GM12872 (cell line): ENCODE results near the gene SLC12A3.

Experiments
- TF ChIP-seq, protein P1 (sequence below): IDR thresholded peaks from 3 replicates; pipeline ENCODE4 v1.5.1; 2011; ENCODE audit warnings: low read depth, mild to moderate bottlenecking, low read length, moderate library complexity; ENCODE audit not compliant: insufficient read depth

The SLC12A3 gene, protein sequence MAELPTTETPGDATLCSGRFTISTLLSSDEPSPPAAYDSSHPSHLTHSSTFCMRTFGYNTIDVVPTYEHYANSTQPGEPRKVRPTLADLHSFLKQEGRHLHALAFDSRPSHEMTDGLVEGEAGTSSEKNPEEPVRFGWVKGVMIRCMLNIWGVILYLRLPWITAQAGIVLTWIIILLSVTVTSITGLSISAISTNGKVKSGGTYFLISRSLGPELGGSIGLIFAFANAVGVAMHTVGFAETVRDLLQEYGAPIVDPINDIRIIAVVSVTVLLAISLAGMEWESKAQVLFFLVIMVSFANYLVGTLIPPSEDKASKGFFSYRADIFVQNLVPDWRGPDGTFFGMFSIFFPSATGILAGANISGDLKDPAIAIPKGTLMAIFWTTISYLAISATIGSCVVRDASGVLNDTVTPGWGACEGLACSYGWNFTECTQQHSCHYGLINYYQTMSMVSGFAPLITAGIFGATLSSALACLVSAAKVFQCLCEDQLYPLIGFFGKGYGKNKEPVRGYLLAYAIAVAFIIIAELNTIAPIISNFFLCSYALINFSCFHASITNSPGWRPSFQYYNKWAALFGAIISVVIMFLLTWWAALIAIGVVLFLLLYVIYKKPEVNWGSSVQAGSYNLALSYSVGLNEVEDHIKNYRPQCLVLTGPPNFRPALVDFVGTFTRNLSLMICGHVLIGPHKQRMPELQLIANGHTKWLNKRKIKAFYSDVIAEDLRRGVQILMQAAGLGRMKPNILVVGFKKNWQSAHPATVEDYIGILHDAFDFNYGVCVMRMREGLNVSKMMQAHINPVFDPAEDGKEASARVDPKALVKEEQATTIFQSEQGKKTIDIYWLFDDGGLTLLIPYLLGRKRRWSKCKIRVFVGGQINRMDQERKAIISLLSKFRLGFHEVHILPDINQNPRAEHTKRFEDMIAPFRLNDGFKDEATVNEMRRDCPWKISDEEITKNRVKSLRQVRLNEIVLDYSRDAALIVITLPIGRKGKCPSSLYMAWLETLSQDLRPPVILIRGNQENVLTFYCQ

DNA sequence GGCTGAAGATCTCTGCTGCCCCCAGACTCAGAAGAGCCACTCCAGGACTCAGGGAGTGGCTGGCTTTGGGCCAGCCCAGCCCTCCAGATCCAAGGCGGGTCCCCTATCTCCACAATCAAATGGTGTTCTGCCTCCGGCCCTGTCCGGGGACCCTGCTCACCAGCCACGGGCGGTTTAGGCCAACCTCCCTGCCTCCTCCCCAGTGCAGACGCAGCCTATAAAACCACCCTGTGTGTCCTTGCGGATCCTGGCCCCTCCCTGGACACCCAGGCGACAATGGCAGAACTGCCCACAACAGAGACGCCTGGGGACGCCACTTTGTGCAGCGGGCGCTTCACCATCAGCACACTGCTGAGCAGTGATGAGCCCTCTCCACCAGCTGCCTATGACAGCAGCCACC is at the start of gene SLC12A3:
Gene SLC12A3, plus strand, starts transcription at position 248 of the 400 bp plus-strand sequence. Its CDS starts 29 bp downstream, at position 277.
- TF ChIP-seq, protein P1, sequence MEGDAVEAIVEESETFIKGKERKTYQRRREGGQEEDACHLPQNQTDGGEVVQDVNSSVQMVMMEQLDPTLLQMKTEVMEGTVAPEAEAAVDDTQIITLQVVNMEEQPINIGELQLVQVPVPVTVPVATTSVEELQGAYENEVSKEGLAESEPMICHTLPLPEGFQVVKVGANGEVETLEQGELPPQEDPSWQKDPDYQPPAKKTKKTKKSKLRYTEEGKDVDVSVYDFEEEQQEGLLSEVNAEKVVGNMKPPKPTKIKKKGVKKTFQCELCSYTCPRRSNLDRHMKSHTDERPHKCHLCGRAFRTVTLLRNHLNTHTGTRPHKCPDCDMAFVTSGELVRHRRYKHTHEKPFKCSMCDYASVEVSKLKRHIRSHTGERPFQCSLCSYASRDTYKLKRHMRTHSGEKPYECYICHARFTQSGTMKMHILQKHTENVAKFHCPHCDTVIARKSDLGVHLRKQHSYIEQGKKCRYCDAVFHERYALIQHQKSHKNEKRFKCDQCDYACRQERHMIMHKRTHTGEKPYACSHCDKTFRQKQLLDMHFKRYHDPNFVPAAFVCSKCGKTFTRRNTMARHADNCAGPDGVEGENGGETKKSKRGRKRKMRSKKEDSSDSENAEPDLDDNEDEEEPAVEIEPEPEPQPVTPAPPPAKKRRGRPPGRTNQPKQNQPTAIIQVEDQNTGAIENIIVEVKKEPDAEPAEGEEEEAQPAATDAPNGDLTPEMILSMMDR = no peak

DNA sequence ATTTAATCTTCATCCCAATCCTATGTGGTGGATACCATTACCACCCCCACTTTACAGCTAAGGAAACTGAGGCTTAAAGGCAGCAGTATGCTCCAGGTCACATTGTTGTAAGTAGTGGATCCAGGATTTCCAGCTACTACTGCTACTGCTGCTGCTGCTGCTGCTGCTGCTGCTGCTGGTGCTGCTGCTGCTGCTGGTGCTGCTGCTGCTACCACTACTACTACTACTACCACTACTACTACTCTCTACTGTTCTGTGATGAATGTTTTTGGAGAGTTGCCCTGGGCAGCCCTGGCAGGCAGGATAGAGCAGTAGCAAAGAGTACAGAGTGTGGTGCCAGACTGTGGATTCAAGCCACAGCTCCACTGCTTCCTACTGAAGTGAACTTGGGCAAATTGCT is 49.3 kb upstream of the SLC12A3 start:
- TF ChIP-seq, protein P1 = no peak

DNA sequence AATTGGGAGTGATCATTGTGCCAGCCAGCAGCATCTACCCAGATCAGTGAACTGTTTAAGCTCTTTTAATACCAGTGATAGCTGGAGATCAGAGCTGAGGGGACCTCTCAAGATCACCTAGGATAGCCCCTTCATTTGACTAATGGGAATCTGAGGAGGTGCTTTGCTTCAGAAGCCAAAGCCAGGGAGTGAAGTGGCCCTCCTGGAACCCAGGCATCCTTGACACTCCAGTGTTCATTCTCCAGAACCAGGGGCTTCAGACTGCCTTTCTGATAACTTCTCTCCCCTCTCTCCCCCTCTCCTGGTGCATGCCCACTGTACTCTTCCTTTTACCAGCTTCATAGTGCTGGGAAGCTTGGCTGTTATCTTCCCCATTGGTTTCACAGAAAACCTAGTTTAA is 48.0 kb upstream of the SLC12A3 start:
- TF ChIP-seq, protein P1 = no peak

DNA sequence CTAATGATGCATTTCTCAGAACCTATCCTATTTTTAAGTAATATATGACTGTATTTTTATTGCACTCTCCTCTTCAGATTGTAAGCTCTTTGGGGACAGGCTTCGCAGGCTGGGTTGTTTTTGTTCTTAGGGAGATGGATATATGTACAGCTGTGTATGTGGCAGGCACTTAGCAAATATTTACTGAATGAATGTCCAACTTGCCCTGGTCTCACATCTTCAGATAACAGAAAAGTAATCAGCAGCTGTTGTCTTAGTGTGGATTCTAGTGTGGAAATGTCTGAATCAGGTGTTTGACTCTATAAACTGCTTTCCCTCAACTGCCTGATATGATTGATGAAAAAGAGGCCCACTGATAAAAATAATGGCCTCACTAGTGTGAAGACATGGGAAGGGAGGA is 47.1 kb upstream of the SLC12A3 start:
- TF ChIP-seq, protein P1 = no peak

DNA sequence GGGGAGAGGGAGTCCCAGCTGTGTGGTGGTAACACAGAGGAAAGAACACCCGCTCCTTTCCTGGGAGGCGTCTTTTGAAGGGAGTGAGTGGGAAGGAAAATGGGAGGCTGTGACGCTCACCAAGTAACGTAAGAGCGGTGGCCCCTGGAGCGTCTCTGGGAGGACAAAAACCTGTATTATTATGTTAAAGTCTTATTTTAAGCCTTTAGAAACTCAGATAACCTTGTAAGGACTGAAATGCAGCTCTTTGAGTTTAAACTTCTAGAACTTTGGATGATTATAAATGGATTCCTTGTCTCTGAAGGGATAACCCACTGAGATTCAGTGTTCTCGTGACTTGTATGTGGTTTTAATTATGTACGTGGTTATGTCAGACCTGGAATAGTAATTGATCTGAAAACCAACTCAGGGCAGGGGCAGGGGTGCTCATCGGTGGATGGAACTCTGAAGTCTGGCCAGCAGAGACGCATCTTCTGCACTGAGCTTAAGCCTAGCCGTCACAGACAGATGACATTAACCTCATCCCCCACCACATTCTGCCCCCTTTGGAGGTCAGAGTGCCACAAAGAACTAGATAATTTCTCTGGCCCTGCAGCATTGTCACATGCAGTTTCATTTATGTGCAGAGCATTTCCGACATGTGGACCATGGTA is 41.8 kb upstream of the SLC12A3 start:
- TF ChIP-seq, protein P1 = no peak

DNA sequence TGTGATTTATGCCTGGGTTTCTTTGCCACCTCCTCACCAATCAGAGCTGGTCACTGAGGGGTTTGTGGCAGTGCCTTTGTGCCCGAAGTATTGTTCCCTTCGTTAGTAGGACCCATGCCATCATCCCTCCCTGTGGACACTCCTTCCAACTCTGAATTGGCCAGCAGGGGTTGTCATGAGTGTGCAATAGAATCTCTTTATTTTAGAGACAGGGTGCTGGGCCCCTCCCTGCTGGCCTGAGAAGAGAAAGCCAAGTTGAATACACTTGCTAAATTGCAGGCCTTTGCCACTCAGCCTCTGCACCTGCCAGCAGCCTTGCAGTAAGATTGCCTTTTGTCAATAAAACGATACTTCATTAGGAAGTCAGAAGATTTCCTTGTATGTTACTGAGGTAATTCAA is 40.7 kb upstream of the SLC12A3 start:
- TF ChIP-seq, protein P1 = no peak
